Liver (tissue), 9 donors: ENCODE data around the gene CACNA1S. TPM values are rescaled to one million over a fixed set of nuclear protein-coding genes. Genes with fewer than 3 reads are reported as not detected.

ENCODE experiments used
- DNase-seq: peaks from one replicate; pipeline ENCODE4 v3.0.0-alpha.2; 2017; ENCODE audit warnings: low spot score
- H3K27ac ChIP-seq, 2 donors: one replicate each; pipeline ENCODE4 v1.7.0; 2013; ENCODE audit warnings: inconsistent platforms in 2 of 2, low read length in 2 of 2, control low read depth in 1 of 2, low read depth in 1 of 2, mild to moderate bottlenecking in 1 of 2
- H3K27me3 ChIP-seq, 4 donors: one replicate each; pipeline versions ENCODE4 v1.6.1 to v1.7.0; 2013; ENCODE audit warnings: low read length in 3 of 4, inconsistent platforms in 1 of 4, mild to moderate bottlenecking in 1 of 4, moderate library complexity in 1 of 4; ENCODE audit not compliant: control insufficient read depth in 4 of 4, insufficient read depth in 4 of 4
- H3K36me3 ChIP-seq, 4 donors: one replicate each; pipeline versions ENCODE4 v1.6.1 to v1.7.0; 2013; ENCODE audit warnings: low read length in 3 of 4, mild to moderate bottlenecking in 3 of 4, low read depth in 1 of 4, moderate library complexity in 1 of 4; ENCODE audit not compliant: control insufficient read depth in 4 of 4, insufficient read depth in 3 of 4
- H3K4me1 ChIP-seq, 4 donors: one replicate each; pipeline versions ENCODE4 v1.6.1 to v1.7.0; 2013; ENCODE audit warnings: low read length in 3 of 4, mild to moderate bottlenecking in 3 of 4, moderate library complexity in 1 of 4; ENCODE audit not compliant: control insufficient read depth in 4 of 4, insufficient read depth in 4 of 4
- H3K4me3 ChIP-seq, 3 donors: one replicate each; pipeline versions ENCODE4 v1.6.1 to v1.7.0; 2013; ENCODE audit warnings: low read length in 3 of 3, control low read depth in 1 of 3, low read depth in 1 of 3, mild to moderate bottlenecking in 1 of 3
- H3K9ac ChIP-seq, 2 donors: one replicate each; pipeline ENCODE4 v1.7.0; 2013; ENCODE audit warnings: low read length in 2 of 2, mild to moderate bottlenecking in 2 of 2, moderate library complexity in 2 of 2, control low read depth in 1 of 2, low read depth in 1 of 2
- H3K9me3 ChIP-seq, 4 donors: one replicate each; pipeline versions ENCODE4 v1.6.1 to v1.7.0; 2013; ENCODE audit warnings: low read length in 3 of 4; ENCODE audit not compliant: control insufficient read depth in 4 of 4
- EGR1 ChIP-seq, 2 donors: IDR thresholded peaks; 2 replicates each; pipeline ENCODE4 v1.6.1; 2016 to 2018; ENCODE audit warnings: antibody characterized with exemption in 2 of 2, low read depth in 2 of 2
- FOXA1 ChIP-seq: IDR thresholded peaks from 2 replicates; pipeline ENCODE4 v1.6.1; 2016; ENCODE audit warnings: antibody characterized with exemption
- FOXA2 ChIP-seq: IDR thresholded peaks from 2 replicates; pipeline ENCODE4 v1.6.1; 2016; ENCODE audit warnings: antibody characterized with exemption
- GABPA ChIP-seq, 2 donors: IDR thresholded peaks in 1 of 2; conservative IDR thresholded peaks in 1 of 2; 2 replicates each; pipeline ENCODE4 v1.6.1; 2016; ENCODE audit warnings: antibody characterized with exemption in 2 of 2, mild to moderate bottlenecking in 1 of 2, moderate library complexity in 1 of 2
- HNF4A ChIP-seq, 2 donors: conservative IDR thresholded peaks; 2 replicates each; pipeline ENCODE4 v1.6.1; 2016; ENCODE audit warnings: antibody characterized with exemption in 2 of 2, mild to moderate bottlenecking in 2 of 2
- HNF4G ChIP-seq: IDR thresholded peaks from 2 replicates; pipeline ENCODE4 v1.6.1; 2016; ENCODE audit warnings: antibody characterized with exemption
- JUND ChIP-seq, 2 donors: IDR thresholded peaks; 2 replicates each; pipeline ENCODE4 v1.6.1; 2016; ENCODE audit warnings: antibody characterized with exemption in 2 of 2
- MAX ChIP-seq: IDR thresholded peaks from 2 replicates; pipeline ENCODE4 v1.6.1; 2016; ENCODE audit warnings: antibody characterized with exemption
- NR2F2 ChIP-seq: IDR thresholded peaks from 2 replicates; pipeline ENCODE4 v1.6.1; 2016; ENCODE audit warnings: antibody characterized with exemption
- RAD21 ChIP-seq, 2 donors: IDR thresholded peaks; 2 replicates each; pipeline ENCODE4 v1.6.1; 2016; ENCODE audit warnings: antibody characterized with exemption in 2 of 2, mild to moderate bottlenecking in 2 of 2
- REST ChIP-seq: IDR thresholded peaks from 2 replicates; pipeline ENCODE4 v1.6.1; 2016; ENCODE audit warnings: antibody characterized with exemption, mild to moderate bottlenecking
- RXRA ChIP-seq, 2 donors: IDR thresholded peaks; 2 replicates each; pipeline ENCODE4 v1.6.1; 2017 to 2018; ENCODE audit warnings: antibody characterized with exemption in 2 of 2, mild to moderate bottlenecking in 1 of 2
- SP1 ChIP-seq: IDR thresholded peaks from 2 replicates; pipeline ENCODE4 v1.6.1; 2018; ENCODE audit warnings: antibody characterized with exemption, mild to moderate bottlenecking
- TAF1 ChIP-seq: conservative IDR thresholded peaks from 2 replicates; pipeline ENCODE4 v1.6.1; 2016; ENCODE audit warnings: antibody characterized with exemption, mild to moderate bottlenecking
- YY1 ChIP-seq: IDR thresholded peaks from 2 replicates; pipeline ENCODE4 v1.6.1; 2016; ENCODE audit warnings: antibody characterized with exemption, mild to moderate bottlenecking
- WGBS: extraction: QIAGEN DNeasy Blood & Tissue Kit; methylation state at CpG from one replicate; pipeline ENCODE4 v1.1.7; 2013; 5-methylcytosine and 5-hydroxymethylcytosine counted together
- polyA plus RNA-seq, 2 donors: library from polyadenylated mRNA; stranded (reverse) in 1 of 2; unstranded in 1 of 2; fragments of 200-250 nt in 1 of 2; fragments of >200 nt in 1 of 2; fragmentation: Nextera tagmentation in 1 of 2; extraction: Ambion mirVana in 1 of 2; gene quantifications; one replicate each; pipeline versions ENCODE4 v1.2.1 to v1.2.3, GENCODE V29; 2013 to 2015
- total RNA-seq, 2 donors: library from RNA; depleted of rRNA; stranded (reverse); fragments of >200 nt; gene quantifications; one replicate each; pipeline ENCODE4 v1.2.3, GENCODE V29; 2014
- TF ChIP-seq, protein P1 (sequence below): IDR thresholded peaks from 2 replicates; pipeline ENCODE4 v1.6.1; 2016; ENCODE audit warnings: antibody characterized with exemption
- TF ChIP-seq, protein P2 (sequence below): IDR thresholded peaks from 2 replicates; pipeline ENCODE4 v1.6.1; 2016; ENCODE audit warnings: antibody characterized with exemption
- TF ChIP-seq, protein P3 (sequence below): fragments of 150-350 bp; IDR thresholded peaks from 2 replicates; pipeline ENCODE4 v1.5.1; 2017; ENCODE audit warnings: improper control_type of control experiment, low read depth, low read length; ENCODE audit not compliant: missing input control
- donor health status: healthy.
- donor health status: healthy.
- donor health status: healthy.
- donor health status: healthy.
- donor health status: healthy.

The CACNA1S gene
- total and polyA plus RNA-seq, 4 donors: under 0.01 to 0.33 TPM; not detected in 2

DNA sequence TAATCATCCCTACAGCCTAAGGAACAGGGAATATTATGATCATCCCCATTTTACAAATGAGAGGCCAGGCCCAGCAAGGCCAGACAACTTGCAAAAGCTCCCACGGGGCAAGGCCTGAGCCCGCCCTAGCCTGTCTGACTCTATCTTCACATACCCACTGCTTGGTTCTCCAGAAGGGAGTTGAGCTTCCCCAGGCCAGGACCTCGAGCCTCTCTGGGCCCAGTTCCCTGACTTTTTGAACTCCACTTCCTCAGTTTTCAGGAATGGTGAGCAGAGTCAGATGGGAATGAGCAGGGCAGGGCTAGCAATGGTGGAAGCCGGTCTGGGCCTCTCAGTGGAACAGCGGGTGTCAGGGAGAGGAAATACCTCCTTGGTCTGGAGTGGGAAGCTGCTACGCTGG, 39.3 kb downstream of the CACNA1S start:
- TF ChIP-seq FOXA2: no peak
- TF ChIP-seq SP1: peak; percentile 22
- TF ChIP-seq, protein P1, sequence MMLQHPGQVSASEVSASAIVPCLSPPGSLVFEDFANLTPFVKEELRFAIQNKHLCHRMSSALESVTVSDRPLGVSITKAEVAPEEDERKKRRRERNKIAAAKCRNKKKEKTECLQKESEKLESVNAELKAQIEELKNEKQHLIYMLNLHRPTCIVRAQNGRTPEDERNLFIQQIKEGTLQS: no peak
- TF ChIP-seq RXRA (IDR thresholded peaks at IDR 0.05): peak; percentile 10 to 36
- TF ChIP-seq YY1: no peak
- TF ChIP-seq NR2F2: peak; percentile 94
- Histone ChIP-seq H3K9ac (no peak overlapping the region), H3K4me3 (no peak overlapping the region), H3K4me1 (no peaks in the 10 kb centered on the region), H3K36me3 (no peaks in the 10 kb centered on the region), H3K27me3 (no peaks in the 10 kb centered on the region), H3K9me3 (no peaks in the 10 kb centered on the region), H3K27ac (no peak overlapping the region)
- WGBS: 81% methylated on average over 6 of the region's 6 CpGs
- no peak for DNase-seq

GRCh38 chr1:201072149-201072548, 40.1 kb downstream of the CACNA1S start:
- Histone ChIP-seq H3K36me3 (no peaks in the 10 kb centered on the region), H3K9ac (no peak overlapping the region), H3K4me1 (no peaks in the 10 kb centered on the region), H3K9me3 (no peaks in the 10 kb centered on the region), H3K27me3 (no peaks in the 10 kb centered on the region), H3K27ac (no peak overlapping the region), H3K4me3 (no peak overlapping the region)
- WGBS: 84% methylated on average over 5 of the region's 5 CpGs
- TF ChIP-seq HNF4A (conservative IDR thresholded peaks at IDR 0.05): no peak
- TF ChIP-seq MAX: no peak
- TF ChIP-seq GABPA (IDR thresholded peaks at IDR 0.05 in 1 of 2, conservative IDR thresholded peaks at IDR 0.05 in 1 of 2): no peak
- TF ChIP-seq FOXA2: no peak
- DNase-seq: no peak

DNA sequence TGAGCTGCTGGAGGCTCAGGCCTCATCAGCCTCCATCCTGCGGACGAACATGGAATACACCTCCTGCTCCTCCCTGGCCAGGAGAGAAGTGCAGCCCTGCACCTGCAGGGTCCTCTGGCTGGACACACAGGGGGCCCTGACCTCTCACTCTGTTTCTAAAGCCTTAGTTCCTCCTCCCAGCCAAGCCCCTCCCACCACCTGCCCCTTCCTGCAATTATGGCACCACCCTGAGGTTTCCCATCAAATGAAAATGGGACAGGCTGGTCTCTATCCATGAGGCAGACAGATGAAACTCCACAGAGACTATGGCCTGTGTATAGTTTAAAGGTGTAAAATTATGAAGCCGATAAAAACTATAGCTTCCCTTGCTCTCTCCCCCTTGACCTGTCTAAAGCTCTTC, 42.6 kb downstream of the CACNA1S start:
- Histone ChIP-seq H3K4me3 (no peak overlapping the region), H3K27ac (no peak overlapping the region), H3K9me3 (no peaks in the 10 kb centered on the region), H3K36me3 (no peaks in the 10 kb centered on the region), H3K9ac (no peak overlapping the region), H3K4me1 (no peaks in the 10 kb centered on the region), H3K27me3 (no peaks in the 10 kb centered on the region)
- DNase-seq: no peak
- no peak for TF ChIP-seq REST
- TF ChIP-seq RAD21 (IDR thresholded peaks at IDR 0.05): no peak
- no peak for TF ChIP-seq HNF4G
- no peak for TF ChIP-seq NR2F2
- TF ChIP-seq EGR1 (IDR thresholded peaks at IDR 0.05; ENCODE audit: low read depth in 2 of 2): no peak
- no peak for TF ChIP-seq TAF1
- TF ChIP-seq, protein P2, sequence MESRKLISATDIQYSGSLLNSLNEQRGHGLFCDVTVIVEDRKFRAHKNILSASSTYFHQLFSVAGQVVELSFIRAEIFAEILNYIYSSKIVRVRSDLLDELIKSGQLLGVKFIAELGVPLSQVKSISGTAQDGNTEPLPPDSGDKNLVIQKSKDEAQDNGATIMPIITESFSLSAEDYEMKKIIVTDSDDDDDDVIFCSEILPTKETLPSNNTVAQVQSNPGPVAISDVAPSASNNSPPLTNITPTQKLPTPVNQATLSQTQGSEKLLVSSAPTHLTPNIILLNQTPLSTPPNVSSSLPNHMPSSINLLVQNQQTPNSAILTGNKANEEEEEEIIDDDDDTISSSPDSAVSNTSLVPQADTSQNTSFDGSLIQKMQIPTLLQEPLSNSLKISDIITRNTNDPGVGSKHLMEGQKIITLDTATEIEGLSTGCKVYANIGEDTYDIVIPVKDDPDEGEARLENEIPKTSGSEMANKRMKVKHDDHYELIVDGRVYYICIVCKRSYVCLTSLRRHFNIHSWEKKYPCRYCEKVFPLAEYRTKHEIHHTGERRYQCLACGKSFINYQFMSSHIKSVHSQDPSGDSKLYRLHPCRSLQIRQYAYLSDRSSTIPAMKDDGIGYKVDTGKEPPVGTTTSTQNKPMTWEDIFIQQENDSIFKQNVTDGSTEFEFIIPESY: no peak
- TF ChIP-seq FOXA1: no peak
- TF ChIP-seq, protein P1: no peak
- TF ChIP-seq JUND (IDR thresholded peaks at IDR 0.05): no peak
- no peak for TF ChIP-seq GABPA (IDR thresholded peaks at IDR 0.05 in 1 of 2, conservative IDR thresholded peaks at IDR 0.05 in 1 of 2)
- TF ChIP-seq RXRA (IDR thresholded peaks at IDR 0.05): no peak
- TF ChIP-seq HNF4A (conservative IDR thresholded peaks at IDR 0.05): no peak
- no peak for TF ChIP-seq YY1
- TF ChIP-seq, protein P3, sequence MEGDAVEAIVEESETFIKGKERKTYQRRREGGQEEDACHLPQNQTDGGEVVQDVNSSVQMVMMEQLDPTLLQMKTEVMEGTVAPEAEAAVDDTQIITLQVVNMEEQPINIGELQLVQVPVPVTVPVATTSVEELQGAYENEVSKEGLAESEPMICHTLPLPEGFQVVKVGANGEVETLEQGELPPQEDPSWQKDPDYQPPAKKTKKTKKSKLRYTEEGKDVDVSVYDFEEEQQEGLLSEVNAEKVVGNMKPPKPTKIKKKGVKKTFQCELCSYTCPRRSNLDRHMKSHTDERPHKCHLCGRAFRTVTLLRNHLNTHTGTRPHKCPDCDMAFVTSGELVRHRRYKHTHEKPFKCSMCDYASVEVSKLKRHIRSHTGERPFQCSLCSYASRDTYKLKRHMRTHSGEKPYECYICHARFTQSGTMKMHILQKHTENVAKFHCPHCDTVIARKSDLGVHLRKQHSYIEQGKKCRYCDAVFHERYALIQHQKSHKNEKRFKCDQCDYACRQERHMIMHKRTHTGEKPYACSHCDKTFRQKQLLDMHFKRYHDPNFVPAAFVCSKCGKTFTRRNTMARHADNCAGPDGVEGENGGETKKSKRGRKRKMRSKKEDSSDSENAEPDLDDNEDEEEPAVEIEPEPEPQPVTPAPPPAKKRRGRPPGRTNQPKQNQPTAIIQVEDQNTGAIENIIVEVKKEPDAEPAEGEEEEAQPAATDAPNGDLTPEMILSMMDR: no peak
- no peak for TF ChIP-seq SP1
- no peak for TF ChIP-seq MAX
- 92% methylated on average over 3 of the region's 3 CpGs for WGBS
